D341Med (cell line): Measurements from ENCODE around the gene PMS1.
"Not testable (repeated sequence)": the region's sequence is repeated elsewhere in the genome, so short reads cannot be mapped to it uniquely, and the experiment has no call there.

Source experiments
- DNase-seq: peaks from one replicate; pipeline ENCODE4 v3.0.0; 2012; ENCODE audit warnings: low spot score

The PMS1 gene

DNA sequence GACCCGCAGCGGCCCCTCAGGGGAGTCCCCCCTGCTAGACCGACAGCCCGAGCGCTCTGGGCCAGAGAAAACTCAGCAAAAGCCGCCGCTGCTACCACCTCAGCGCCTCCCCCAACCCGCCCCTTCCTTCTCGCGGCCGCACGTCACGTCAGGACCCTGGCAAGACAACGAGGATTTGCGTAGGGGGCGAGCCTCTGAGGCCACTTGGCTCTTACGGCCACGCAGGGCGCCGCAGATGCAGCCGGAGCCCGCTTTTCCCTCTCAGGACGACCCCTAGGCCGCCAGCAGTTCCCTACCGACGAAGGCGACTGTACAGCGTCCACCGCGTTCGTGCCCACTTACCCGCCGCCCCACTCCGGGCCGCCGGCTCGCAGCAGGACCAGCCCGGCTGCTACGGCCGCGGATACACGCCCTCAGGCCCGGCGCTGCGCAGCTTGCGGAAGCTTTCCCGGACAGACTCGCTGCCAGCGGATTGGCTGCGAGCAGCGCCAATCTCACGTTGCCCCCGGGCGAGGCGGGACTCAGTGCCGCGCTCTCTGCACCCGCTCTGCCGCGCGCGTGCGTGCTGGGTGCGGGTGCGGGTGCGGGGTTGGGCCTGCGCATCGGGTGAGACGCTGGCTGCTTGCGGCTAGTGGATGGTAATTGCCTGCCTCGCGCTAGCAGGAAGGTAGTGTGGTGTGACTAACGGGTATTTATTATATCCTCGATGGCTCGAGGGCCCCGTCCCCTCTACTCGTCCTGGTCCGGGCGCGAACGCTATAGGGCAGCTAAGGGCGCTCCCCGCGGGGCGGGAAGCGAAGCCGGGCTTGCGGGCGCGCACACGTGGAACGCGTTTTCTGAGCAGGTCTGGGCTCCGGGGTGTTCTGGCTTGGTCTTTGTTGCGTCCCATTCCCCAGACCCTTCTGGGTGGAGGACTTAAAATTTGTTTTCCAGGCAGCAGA lies at the start of gene PMS1, which contains the start of gene ORMDL1:
Gene PMS1, plus strand, starts transcription at position 524 of the 941 bp plus-strand sequence. CDS start 7,360 bp downstream, outside the sequence.
Gene ORMDL1, minus strand, starts transcription at position 413 of the 941 bp plus-strand sequence. CDS start 1,744 bp downstream, outside the sequence.
- peak; percentile 98 for DNase-seq

- DNase-seq, result peak; percentile 53
Observed at GRCh38 chr2:189751080-189751658, 33.1 kb upstream of the PMS1 start.

GRCh38 chr2:189756311-189756952 lies 27.8 kb upstream of the PMS1 start:
- DNase-seq, result no peak

DNA sequence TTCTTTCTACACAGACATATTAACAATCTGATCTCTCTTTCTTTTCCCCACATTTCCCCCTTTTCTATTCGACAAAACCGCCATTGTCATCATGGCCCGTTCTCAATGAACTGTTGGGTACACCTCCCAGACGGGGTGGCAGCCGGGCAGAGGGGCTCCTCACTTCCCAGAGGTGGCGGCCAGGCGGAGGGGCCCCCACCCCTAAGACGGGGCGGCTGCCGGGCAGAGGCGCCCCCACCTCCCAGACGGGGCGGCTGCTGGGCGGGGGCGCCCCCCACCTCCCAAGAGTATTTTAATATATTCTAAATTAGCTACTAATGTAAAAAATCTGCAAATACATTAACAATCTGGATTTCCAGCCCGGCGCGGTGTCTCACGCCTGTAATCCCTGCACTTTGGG lies 24.1 kb upstream of the PMS1 start:
- DNase-seq, result not testable (repeated sequence)

DNA sequence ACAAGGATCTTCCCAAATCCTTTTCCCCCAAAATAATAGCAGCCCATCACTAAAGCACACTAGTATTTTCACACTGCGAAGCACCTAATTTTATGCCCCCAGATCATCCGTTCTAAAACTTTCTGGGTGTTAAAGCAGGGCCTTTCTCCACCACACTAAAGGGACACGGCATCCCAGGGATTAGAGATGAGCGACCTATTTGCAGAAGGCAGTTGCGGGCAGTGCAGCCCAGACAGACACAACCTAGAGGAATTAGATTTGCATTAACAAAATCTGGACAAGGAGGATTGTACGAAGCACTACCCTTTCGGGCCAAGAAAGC lies 22.1 kb upstream of the PMS1 start:
- DNase-seq, result no peak

- peak; percentile 80 for DNase-seq
Observed at GRCh38 chr2:189762551-189763298, 21.5 kb upstream of the PMS1 start, which contains the start of gene OSGEPL1. TSS of gene OSGEPL1 (minus strand) at chr2:189762792. CDS start at chr2:189761640, 1,152 bp downstream.

GRCh38 chr2:189763908-189764661 lies 20.2 kb upstream of the PMS1 start:
- DNase-seq, result peak; percentile 22

DNA sequence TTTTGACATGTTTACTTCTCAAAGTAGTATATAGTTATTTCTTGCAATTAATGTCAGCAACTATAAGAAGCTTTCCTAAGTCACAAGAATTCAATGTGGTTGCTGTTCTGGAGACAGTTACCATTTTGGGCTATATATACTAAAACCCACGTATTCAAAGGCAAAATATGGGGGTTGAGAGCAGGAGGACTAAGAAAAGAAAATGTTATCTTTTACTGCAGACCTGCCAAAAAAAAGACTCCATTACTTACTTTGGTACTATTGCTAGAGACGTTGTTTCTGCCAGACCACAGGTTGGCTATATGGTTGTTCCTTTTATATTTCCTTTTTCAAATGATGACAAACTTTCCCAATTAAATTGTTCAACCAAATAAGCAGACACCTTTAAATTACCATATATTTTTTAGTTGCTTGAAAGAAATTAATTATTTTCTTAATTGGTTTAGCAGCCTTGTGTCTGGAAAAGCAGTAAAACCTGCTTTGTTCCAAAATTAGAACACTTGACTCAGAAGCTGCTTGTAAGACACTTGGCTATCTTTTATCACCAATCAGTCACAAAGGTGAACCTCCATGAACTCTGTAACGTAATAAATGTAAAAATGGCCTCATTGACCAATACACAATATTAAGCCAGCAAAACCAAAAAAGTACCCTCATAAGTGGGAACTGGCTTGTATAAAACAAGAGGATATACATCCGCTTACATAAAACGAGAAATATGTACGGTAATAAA lies 13.5 kb upstream of the PMS1 start:
- no peak for DNase-seq

DNA sequence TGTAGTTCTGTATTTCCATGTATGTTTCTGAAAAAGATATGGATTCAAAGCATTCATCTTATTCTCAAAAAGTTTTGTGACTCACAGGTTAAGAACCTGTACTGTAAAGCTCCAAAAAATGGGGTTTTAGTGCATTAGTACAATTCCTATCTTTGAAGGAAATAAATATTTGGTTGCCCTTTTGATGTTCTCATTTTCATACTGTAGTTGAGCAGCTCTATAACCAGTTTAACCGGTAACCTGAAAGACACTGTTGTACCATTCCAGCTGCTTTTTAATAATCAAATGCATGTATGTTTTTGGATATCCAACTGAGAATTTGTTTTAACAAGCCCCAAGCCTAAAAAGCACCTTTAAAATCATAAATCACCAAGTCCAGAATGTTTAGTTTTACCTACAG lies 12.0 kb upstream of the PMS1 start:
- DNase-seq, result no peak

- no peak for DNase-seq
Observed at GRCh38 chr2:189782221-189782671, 2.0 kb upstream of the PMS1 start.

- DNase-seq, result peak; percentile 12
Observed at GRCh38 chr2:189783451-189783926, 761 bp upstream of the PMS1 start.

- DNase-seq, result no peak
Observed at GRCh38 chr2:189791338-189792042, 7.2 kb downstream of the PMS1 start.

DNA sequence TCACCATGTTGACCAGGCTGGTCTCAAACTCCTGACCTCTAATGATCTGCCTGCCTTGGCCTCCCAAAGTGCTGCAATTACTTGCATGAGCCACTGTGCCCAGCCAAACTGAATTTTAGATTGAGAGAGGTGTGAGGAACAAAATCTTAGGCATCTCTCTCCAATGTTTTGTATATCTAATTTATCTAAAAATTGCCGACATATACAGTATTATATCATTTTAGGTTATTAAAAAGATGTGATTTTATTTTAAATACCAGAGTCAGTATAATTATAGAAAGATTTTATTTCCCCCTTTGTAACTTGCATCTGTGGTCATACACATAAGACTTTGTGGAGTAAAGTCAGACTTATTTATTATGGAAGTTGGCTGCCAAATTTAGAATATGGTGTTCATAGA lies 10.1 kb downstream of the PMS1 start:
- DNase-seq, result no peak

- no peak for DNase-seq
Observed at GRCh38 chr2:189797902-189798301, 13.7 kb downstream of the PMS1 start.

DNA sequence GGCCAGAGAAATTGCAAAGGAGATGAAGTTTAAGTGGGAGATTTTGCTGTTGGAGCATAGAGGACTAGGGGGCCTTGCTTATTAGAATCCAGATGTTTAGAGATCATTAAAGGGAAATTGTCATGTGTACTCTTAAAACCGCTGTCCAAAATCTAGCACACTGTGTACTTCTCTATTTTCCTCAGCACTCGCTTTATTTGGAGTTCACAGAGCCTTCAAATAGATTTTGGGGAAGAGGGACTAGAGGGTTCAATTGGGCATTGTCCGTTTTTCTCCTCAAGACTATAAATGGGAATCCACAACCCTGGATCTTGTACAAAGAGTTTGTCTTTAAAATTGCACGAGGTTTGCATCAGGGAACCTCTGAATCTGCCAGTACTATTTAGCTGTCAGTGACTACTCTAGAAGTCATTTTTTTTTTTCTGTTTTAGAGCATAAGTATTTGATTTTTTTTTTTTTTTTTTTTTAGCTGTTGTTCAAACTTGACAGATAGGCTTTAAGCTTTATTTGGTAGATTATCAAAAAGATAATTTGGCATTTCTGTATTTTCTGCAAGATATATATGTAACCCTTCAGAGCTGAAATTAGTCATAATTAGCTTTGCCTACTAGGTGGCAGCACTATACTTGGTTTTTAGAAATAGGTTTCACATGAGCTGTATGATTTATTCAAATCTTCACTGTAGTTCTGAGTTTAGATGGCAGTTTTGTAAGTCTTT lies 14.2 kb downstream of the PMS1 start:
- peak; percentile 26 for DNase-seq

GRCh38 chr2:189799030-189799331 lies 14.7 kb downstream of the PMS1 start:
- DNase-seq, result no peak

DNA sequence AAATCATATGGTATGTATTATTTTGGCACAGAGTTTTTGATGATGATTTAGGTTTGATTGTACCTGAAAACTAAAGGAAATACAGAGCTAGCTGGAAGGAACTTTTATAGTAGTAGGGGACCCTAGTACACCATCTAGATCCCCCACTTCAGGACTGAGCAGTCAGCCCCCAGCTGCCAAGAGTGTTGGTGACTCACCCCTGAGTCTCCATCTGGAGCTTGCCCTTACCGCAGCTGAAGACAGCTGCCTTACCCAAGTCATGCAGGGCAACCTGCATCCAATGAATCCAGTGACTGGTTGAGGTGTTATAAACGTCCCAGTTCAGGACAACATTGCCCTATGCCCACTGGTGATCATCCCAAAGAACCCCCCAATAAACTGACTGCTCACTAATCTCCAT lies 15.3 kb downstream of the PMS1 start:
- DNase-seq, result no peak

- no peak for DNase-seq
Observed at GRCh38 chr2:189802396-189802912, 18.2 kb downstream of the PMS1 start.

DNA sequence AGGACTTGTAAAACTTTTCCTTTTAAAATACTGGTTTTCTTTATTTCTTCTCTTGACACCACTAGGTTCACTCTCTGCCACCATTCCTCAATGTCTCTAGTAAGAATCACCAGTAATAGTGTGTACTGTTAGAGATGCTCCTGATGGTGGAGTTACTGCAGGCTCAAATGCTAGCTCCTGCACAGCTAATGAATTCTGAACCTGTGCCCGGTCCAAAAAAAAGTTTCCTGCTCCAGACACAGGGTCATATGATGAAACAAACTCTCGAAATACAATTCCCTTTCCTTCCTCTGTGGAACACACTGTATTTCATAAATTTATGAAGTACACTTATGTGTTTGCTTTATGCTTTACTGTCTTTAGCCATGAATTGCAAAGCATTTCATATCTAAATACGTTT lies 19.2 kb downstream of the PMS1 start:
- DNase-seq, result no peak
